ENCODE data around the gene FRMPD2. TPM values are rescaled to one million over a fixed set of nuclear protein-coding genes. Genes with fewer than 3 reads are reported as not detected.

The FRMPD2 gene
- total RNA-seq, 2 donors from 2014 or later, result 0.17 TPM; not detected in 1

- Mint-ChIP-seq H3K4me1 (no peaks in the 10 kb centered on the region), H3K36me3 (ENCODE audit: low read depth) (no peaks in the 10 kb centered on the region), H3K27ac (no peak overlapping the region), H3K27me3 (peaks cover 34% of the 10 kb centered on the region), H3K4me3 (no peak overlapping the region)
- DNase-seq (no peak), ATAC-seq (no peak)
- H3K9me3 ChIP-seq (ENCODE audit: control insufficient read depth, low read length, poor library complexity, severe bottlenecking), result no peaks in the 10 kb centered on the region
These were observed 59.6 kb downstream of the FRMPD2 start for GRCh38 chr10:48214716-48215485.

DNA sequence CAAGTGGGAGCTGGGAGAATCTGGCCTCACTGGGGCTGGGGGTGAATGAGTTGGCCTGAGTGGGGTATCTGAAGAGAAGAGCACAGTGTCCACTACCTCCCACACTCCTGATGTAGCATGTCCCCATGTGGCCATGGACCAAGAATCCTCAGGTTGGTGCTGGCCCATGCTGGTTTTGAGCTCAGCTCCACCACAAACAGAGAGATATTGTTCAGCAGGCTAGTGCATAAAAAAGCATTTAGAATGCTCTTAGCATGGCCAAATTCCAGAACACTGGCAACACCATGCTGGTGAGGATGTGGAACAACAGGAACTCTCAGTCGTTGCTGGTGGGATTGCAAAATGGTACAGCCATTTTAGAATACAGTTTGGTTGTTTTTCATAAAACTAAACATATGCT lies 61.4 kb downstream of the FRMPD2 start:
- no peaks in the 10 kb centered on the region for H3K9me3 ChIP-seq (ENCODE audit: control insufficient read depth, low read length, poor library complexity, severe bottlenecking)

DNA sequence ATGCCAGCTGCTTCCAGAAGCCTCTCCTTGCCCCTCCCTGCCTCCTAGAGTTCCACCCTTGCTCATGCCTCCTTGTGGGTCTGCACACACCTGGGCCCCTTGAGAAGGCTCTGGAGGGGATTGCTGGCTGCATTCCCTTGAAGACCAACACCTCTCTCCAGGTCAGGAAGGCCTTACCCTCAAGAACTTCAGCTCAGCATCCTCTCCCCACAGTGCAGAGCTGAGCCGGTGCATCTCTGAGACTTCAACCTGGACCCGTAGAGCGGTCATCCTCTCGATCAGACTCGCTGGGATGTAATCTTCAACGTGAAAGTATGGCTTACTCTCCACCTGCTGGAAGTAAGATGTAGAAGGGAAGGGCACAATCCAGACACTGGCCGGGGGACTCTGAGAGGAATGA lies 62.7 kb downstream of the FRMPD2 start:
- peaks cover 23% of the 10 kb centered on the region for H3K27me3 Mint-ChIP-seq
- no peaks in the 10 kb centered on the region for H3K36me3 Mint-ChIP-seq (ENCODE audit: low read depth)
- ATAC-seq (no peak), DNase-seq (no peak)
- no peaks in the 10 kb centered on the region for H3K9me3 ChIP-seq (ENCODE audit: control insufficient read depth, low read length, poor library complexity, severe bottlenecking)
- H3K4me1 Mint-ChIP-seq, result no peaks in the 10 kb centered on the region
- H3K27ac Mint-ChIP-seq, result no peak overlapping the region
- H3K4me3 Mint-ChIP-seq, result no peak overlapping the region

More for the DNA sequence above, 61.4 kb downstream of the FRMPD2 start:
- no peak for DNase-seq
- peaks cover 19% of the 10 kb centered on the region for H3K27me3 Mint-ChIP-seq
- H3K4me1 Mint-ChIP-seq, result no peaks in the 10 kb centered on the region
- no peaks in the 10 kb centered on the region for H3K36me3 Mint-ChIP-seq (ENCODE audit: low read depth)
- no peak overlapping the region for H3K4me3 Mint-ChIP-seq
- no peak overlapping the region for H3K27ac Mint-ChIP-seq
- no peak for ATAC-seq

GRCh38 chr10:48210966-48211365 lies 63.5 kb downstream of the FRMPD2 start:
- H3K27me3 Mint-ChIP-seq, result peaks cover 31% of the 10 kb centered on the region
- ATAC-seq, result no peak
- DNase-seq, result no peak
- no peaks in the 10 kb centered on the region for H3K9me3 ChIP-seq (ENCODE audit: control insufficient read depth, low read length, poor library complexity, severe bottlenecking)
- H3K4me3 Mint-ChIP-seq, result no peak overlapping the region
- H3K4me1 Mint-ChIP-seq, result no peaks in the 10 kb centered on the region
- no peaks in the 10 kb centered on the region for H3K36me3 Mint-ChIP-seq (ENCODE audit: low read depth)
- no peak overlapping the region for H3K27ac Mint-ChIP-seq

DNA sequence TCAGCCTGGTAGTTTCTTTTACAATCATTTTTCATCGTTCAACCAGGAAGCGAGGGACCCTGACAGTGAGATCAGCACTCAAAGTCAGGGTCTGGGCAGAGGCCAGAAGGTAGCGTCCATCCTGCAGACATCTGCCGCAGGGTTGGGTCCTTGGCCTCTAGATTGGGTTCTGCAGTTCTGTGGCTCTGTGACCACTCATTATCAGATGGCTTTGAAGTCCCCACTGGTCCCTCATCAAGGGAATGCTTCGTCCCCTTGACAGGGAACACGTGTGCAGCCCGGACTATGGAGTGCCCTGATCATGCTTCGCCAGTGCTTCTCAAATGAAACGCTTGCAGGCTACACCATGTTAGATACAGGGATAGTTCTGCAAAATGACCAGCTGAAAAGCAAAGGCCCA lies 64.1 kb downstream of the FRMPD2 start:
- ATAC-seq (no peak), DNase-seq (no peak)
- H3K9me3 ChIP-seq (ENCODE audit: control insufficient read depth, low read length, poor library complexity, severe bottlenecking), result no peaks in the 10 kb centered on the region
- Mint-ChIP-seq H3K27ac (no peak overlapping the region), H3K36me3 (ENCODE audit: low read depth) (no peaks in the 10 kb centered on the region), H3K27me3 (peaks cover 32% of the 10 kb centered on the region), H3K4me3 (no peak overlapping the region), H3K4me1 (no peaks in the 10 kb centered on the region)

DNA sequence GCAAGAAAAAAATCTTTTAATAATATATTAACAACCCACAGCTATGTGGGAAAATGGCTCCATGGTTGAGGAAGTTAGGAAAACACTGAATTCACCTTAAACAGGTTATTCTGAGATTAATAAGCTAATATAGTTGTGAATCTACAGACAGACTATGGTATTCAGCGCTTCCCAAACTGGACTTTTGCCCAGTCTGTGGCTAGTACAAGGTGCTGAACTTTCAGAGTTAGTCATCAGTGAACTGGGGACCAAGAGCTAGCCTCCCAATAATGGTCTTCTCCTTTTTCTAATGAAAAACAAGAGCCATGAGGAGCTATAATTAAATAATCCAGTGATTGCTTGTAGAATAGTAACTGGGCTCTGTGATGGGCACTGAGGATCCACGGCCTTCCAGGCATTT lies 65.3 kb downstream of the FRMPD2 start:
- H3K4me3 Mint-ChIP-seq, result no peak overlapping the region
- no peaks in the 10 kb centered on the region for H3K9me3 ChIP-seq (ENCODE audit: control insufficient read depth, low read length, poor library complexity, severe bottlenecking)
- no peaks in the 10 kb centered on the region for H3K36me3 Mint-ChIP-seq (ENCODE audit: low read depth)
- DNase-seq, result no peak
- H3K4me1 Mint-ChIP-seq, result no peaks in the 10 kb centered on the region
- no peak for ATAC-seq
- H3K27me3 Mint-ChIP-seq, result peaks cover 32% of the 10 kb centered on the region
- H3K27ac Mint-ChIP-seq, result no peak overlapping the region

- Mint-ChIP-seq H3K4me1 (no peaks in the 10 kb centered on the region), H3K27ac (no peak overlapping the region), H3K27me3 (peaks cover 36% of the 10 kb centered on the region), H3K4me3 (no peak overlapping the region), H3K36me3 (ENCODE audit: low read depth) (no peaks in the 10 kb centered on the region)
- no peak for ATAC-seq
- no peaks in the 10 kb centered on the region for H3K9me3 ChIP-seq (ENCODE audit: control insufficient read depth, low read length, poor library complexity, severe bottlenecking)
- no peak for DNase-seq
These were observed 66.6 kb downstream of the FRMPD2 start for GRCh38 chr10:48207853-48208252.

- no peak overlapping the region for H3K27ac Mint-ChIP-seq
- peaks cover 31% of the 10 kb centered on the region for H3K27me3 Mint-ChIP-seq
- no peaks in the 10 kb centered on the region for H3K9me3 ChIP-seq (ENCODE audit: control insufficient read depth, low read length, poor library complexity, severe bottlenecking)
- ATAC-seq, result no peak
- no peak for DNase-seq
- no peaks in the 10 kb centered on the region for H3K4me1 Mint-ChIP-seq
- no peak overlapping the region for H3K4me3 Mint-ChIP-seq
- no peaks in the 10 kb centered on the region for H3K36me3 Mint-ChIP-seq (ENCODE audit: low read depth)
These were observed 67.8 kb downstream of the FRMPD2 start for GRCh38 chr10:48206482-48207250.

DNA sequence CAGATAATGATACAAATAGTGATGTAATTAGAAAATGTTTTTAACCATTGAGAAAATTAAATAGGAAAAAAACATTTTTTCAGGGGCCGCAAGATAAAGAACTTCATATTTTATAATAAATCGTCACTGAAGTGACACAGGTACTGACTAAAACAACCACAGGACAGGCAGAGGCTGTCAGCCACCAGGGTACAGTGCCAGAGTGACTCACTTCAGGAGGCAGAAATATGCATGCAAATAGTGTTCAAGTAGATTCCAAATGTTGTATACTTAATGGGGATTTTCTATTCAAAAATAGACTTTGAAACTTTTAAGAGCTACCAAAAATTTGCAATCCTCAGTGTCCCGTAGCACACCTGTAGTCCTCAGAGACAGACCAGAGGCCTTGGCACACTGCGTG lies 68.6 kb downstream of the FRMPD2 start:
- no peak for ATAC-seq
- no peaks in the 10 kb centered on the region for H3K4me1 Mint-ChIP-seq
- H3K36me3 Mint-ChIP-seq (ENCODE audit: low read depth), result no peaks in the 10 kb centered on the region
- H3K27me3 Mint-ChIP-seq, result peaks cover 27% of the 10 kb centered on the region
- no peak overlapping the region for H3K4me3 Mint-ChIP-seq
- no peaks in the 10 kb centered on the region for H3K9me3 ChIP-seq (ENCODE audit: control insufficient read depth, low read length, poor library complexity, severe bottlenecking)
- DNase-seq, result no peak
- H3K27ac Mint-ChIP-seq, result no peak overlapping the region

- Mint-ChIP-seq H3K27ac (no peak overlapping the region), H3K27me3 (peaks cover 7% of the 10 kb centered on the region), H3K36me3 (ENCODE audit: low read depth) (no peaks in the 10 kb centered on the region), H3K4me1 (no peaks in the 10 kb centered on the region), H3K4me3 (peak overlapping the region; percentile 31)
- DNase-seq (no peak), ATAC-seq (no peak)
- H3K9me3 ChIP-seq (ENCODE audit: control insufficient read depth, low read length, poor library complexity, severe bottlenecking), result no peaks in the 10 kb centered on the region
These were observed 74.7 kb downstream of the FRMPD2 start for GRCh38 chr10:48199580-48200377.

GRCh38 chr10:48197236-48197899 lies 77.1 kb downstream of the FRMPD2 start:
- no peaks in the 10 kb centered on the region for H3K9me3 ChIP-seq (ENCODE audit: control insufficient read depth, low read length, poor library complexity, severe bottlenecking)
- peaks cover 14% of the 10 kb centered on the region for H3K27me3 Mint-ChIP-seq
- H3K4me1 Mint-ChIP-seq, result no peaks in the 10 kb centered on the region
- H3K36me3 Mint-ChIP-seq (ENCODE audit: low read depth), result no peaks in the 10 kb centered on the region
- ATAC-seq (no peak), DNase-seq (no peak)
- H3K27ac Mint-ChIP-seq, result no peak overlapping the region
- no peak overlapping the region for H3K4me3 Mint-ChIP-seq

GRCh38 chr10:48195803-48196202 lies 78.7 kb downstream of the FRMPD2 start:
- Mint-ChIP-seq H3K27me3 (peaks cover 14% of the 10 kb centered on the region), H3K36me3 (ENCODE audit: low read depth) (no peaks in the 10 kb centered on the region), H3K27ac (no peak overlapping the region), H3K4me1 (no peaks in the 10 kb centered on the region), H3K4me3 (no peak overlapping the region)
- no peaks in the 10 kb centered on the region for H3K9me3 ChIP-seq (ENCODE audit: control insufficient read depth, low read length, poor library complexity, severe bottlenecking)
- DNase-seq, result no peak
- no peak for ATAC-seq

DNA sequence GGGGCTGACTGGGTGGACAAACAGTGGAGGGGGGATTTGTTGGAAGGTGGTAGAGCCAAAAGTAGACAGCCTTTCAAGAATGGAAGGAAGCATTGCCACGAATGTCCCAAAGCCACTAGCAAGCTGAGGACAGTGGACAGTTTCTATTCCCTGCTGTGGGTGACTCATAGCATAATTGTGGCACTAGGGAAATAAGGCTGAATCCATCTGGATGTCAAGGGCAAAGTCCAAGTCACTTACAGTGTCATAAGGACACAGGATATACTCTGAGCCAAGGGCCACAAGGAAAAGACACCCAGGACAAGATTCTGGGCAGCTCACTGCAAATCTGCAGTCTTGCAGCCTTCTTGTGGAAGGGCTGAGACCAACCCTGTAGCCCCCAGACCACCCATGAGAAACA lies 79.7 kb downstream of the FRMPD2 start:
- Mint-ChIP-seq H3K27ac (no peak overlapping the region), H3K27me3 (peaks cover 14% of the 10 kb centered on the region)

More for the DNA sequence above, 79.7 kb downstream of the FRMPD2 start:
- DNase-seq (no peak), ATAC-seq (no peak)
- Mint-ChIP-seq H3K4me1 (no peaks in the 10 kb centered on the region), H3K36me3 (ENCODE audit: low read depth) (no peaks in the 10 kb centered on the region), H3K4me3 (no peak overlapping the region)
- H3K9me3 ChIP-seq (ENCODE audit: control insufficient read depth, low read length, poor library complexity, severe bottlenecking), result no peaks in the 10 kb centered on the region
